IMR-90 (cell line): ENCODE results near the gene NKAIN2. TPM values are rescaled to one million over a fixed set of nuclear protein-coding genes. Genes with fewer than 3 reads are reported as not detected.

Experiments used
- ATAC-seq: fragments of 200-7000 bp; cut with Tn5 transposase; 2 replicates; pipeline ENCODE4 v1.9.1; 2020; ENCODE audit warnings: low read depth, mild to moderate bottlenecking, moderate library complexity
- BruUV-seq: library from RNA; stranded (reverse); fragments of 400-500 nt; replicated peaks from 2 replicates; lab custom pipeline; 2021; lab: Mats Ljungman, UMichigan
- CTCF ChIA-PET: fragments of 300-600 bp; formaldehyde crosslinking; extraction: SDS; loops from one replicate; lab custom pipeline; 2021; ENCODE audit warnings: antibody characterized with exemption; lab: Yijun Ruan, JAX
- POLR2A ChIA-PET: fragments of 300-600 bp; sonication (Branson Sonifier 250); formaldehyde crosslinking; loops from one replicate; lab custom pipeline; 2022; ENCODE audit warnings: antibody characterized with exemption; ENCODE audit not compliant: unreplicated experiment; lab: Charles Lee
- DNase-seq: peaks from one replicate; pipeline ENCODE4 v3.0.0; 2013
- H2AFZ ChIP-seq: replicated peaks from 2 replicates; pipeline ENCODE3; 2013; ENCODE audit warnings: low read length, mild to moderate bottlenecking; ENCODE audit not compliant: poor library complexity
- H2AK5ac ChIP-seq: 2 replicates; pipeline ENCODE4 v1.6.1; 2013; ENCODE audit warnings: low read depth, low read length, inconsistent platforms
- H2AK9ac ChIP-seq: replicated peaks from 2 replicates; pipeline ENCODE3; 2013; ENCODE audit warnings: mild to moderate bottlenecking, low read depth, low read length, moderate library complexity; ENCODE audit not compliant: poor library complexity
- H2BK120ac ChIP-seq: 2 replicates; pipeline ENCODE4 v1.6.1; 2013; ENCODE audit warnings: low read depth, low read length, inconsistent platforms
- H2BK15ac ChIP-seq: 3 replicates; pipeline ENCODE4 v1.6.1; 2013; ENCODE audit warnings: low read depth, low read length, inconsistent platforms
- H2BK20ac ChIP-seq: 2 replicates; pipeline ENCODE4 v1.6.1; 2013; ENCODE audit warnings: low read depth, mild to moderate bottlenecking, inconsistent platforms, low read length, moderate library complexity
- H2BK5ac ChIP-seq: 2 replicates; pipeline ENCODE4 v1.6.1; 2013; ENCODE audit warnings: mild to moderate bottlenecking, low read depth, low read length, inconsistent platforms; ENCODE audit not compliant: poor library complexity, severe bottlenecking
- H3K14ac ChIP-seq: replicated peaks from 2 replicates; pipeline ENCODE4 v1.6.1; 2013; ENCODE audit warnings: low read depth, low read length, inconsistent platforms
- H3K18ac ChIP-seq: 2 replicates; pipeline ENCODE4 v1.6.1; 2013; ENCODE audit warnings: low read depth, low read length, control low read depth
- H3K23ac ChIP-seq: 2 replicates; pipeline ENCODE4 v1.6.1; 2013; ENCODE audit warnings: low read depth, low read length, inconsistent platforms
- H3K27ac ChIP-seq: 2 replicates; pipeline ENCODE4 v1.5.1; 2013; ENCODE audit warnings: mild to moderate bottlenecking, control low read depth, low read length; ENCODE audit not compliant: insufficient read depth
- H3K27me3 ChIP-seq: 2 replicates; pipeline ENCODE4 v1.6.1; 2013; ENCODE audit warnings: low read length; ENCODE audit not compliant: control insufficient read depth, insufficient read depth
- H3K36me3 ChIP-seq: 2 replicates; pipeline ENCODE4 v1.6.1; 2013; ENCODE audit warnings: low read length, mixed read lengths; ENCODE audit not compliant: control insufficient read depth, insufficient read depth
- H3K4ac ChIP-seq: 2 replicates; pipeline ENCODE4 v1.6.1; 2013; ENCODE audit warnings: low read depth, low read length, inconsistent platforms
- H3K4me1 ChIP-seq: 2 replicates; pipeline ENCODE4 v1.6.1; 2013; ENCODE audit warnings: low read length, mixed read lengths; ENCODE audit not compliant: control insufficient read depth, insufficient read depth
- H3K4me2 ChIP-seq: 2 replicates; pipeline ENCODE4 v1.6.1; 2013; ENCODE audit warnings: low read depth, mild to moderate bottlenecking, control low read depth, low read length, moderate library complexity
- H3K4me3 ChIP-seq: 2 replicates; pipeline ENCODE4 v1.5.1; 2013; ENCODE audit warnings: low read depth, mild to moderate bottlenecking, control low read depth, low read length, moderate library complexity; ENCODE audit not compliant: insufficient read depth
- H3K56ac ChIP-seq: 2 replicates; pipeline ENCODE4 v1.6.1; 2013; ENCODE audit warnings: low read length, inconsistent platforms; ENCODE audit not compliant: insufficient read depth; ENCODE audit errors: extremely low read depth
- H3K79me1 ChIP-seq, 2 experiments: 2 replicates each; pipeline ENCODE4 v1.6.1; 2013; ENCODE audit warnings: low read length in 2 of 2, inconsistent platforms in 1 of 2, low read depth in 1 of 2
- H3K9ac ChIP-seq: 2 replicates; pipeline ENCODE4 v1.6.1; 2013; ENCODE audit warnings: low read depth, low read length, control low read depth
- H3K9me1 ChIP-seq: 2 replicates; pipeline ENCODE4 v1.6.1; 2013; ENCODE audit warnings: low read length, inconsistent platforms; ENCODE audit not compliant: insufficient read depth
- H3K9me3 ChIP-seq: 2 replicates; pipeline ENCODE4 v1.6.1; 2013; ENCODE audit warnings: low read length; ENCODE audit not compliant: control insufficient read depth, insufficient read depth
- H4K20me1 ChIP-seq: 2 replicates; pipeline ENCODE4 v1.6.1; 2013; ENCODE audit warnings: low read length, inconsistent platforms; ENCODE audit not compliant: insufficient read depth
- H4K5ac ChIP-seq: 2 replicates; pipeline ENCODE4 v1.6.1; 2013; ENCODE audit warnings: mild to moderate bottlenecking, low read depth, low read length, control low read depth
- H4K8ac ChIP-seq, 2 experiments: 2 replicates each; pipeline ENCODE4 v1.6.1; 2013; ENCODE audit warnings: low read depth in 2 of 2, low read length in 2 of 2, control low read depth in 1 of 2, inconsistent platforms in 1 of 2
- H4K91ac ChIP-seq: 2 replicates; pipeline ENCODE4 v1.6.1; 2013; ENCODE audit warnings: low read depth, low read length, inconsistent platforms; ENCODE audit not compliant: insufficient read depth
- BHLHE40 ChIP-seq: fragments of 150-350 bp; IDR thresholded peaks from 2 replicates; pipeline ENCODE4 v1.6.1; 2016; ENCODE audit warnings: mild to moderate bottlenecking, low read depth, low read length
- CEBPB ChIP-seq: IDR thresholded peaks from 2 replicates; pipeline ENCODE4 v1.6.1; 2012; ENCODE audit warnings: low read depth, low read length, improper control_type of control experiment
- FOS ChIP-seq: fragments of 150-350 bp; IDR thresholded peaks from 2 replicates; pipeline ENCODE4 v1.6.1; 2016; ENCODE audit warnings: low read depth, low read length
- MAFK ChIP-seq: IDR thresholded peaks from 2 replicates; pipeline ENCODE4 v1.6.1; 2012; ENCODE audit warnings: low read depth, low read length, improper control_type of control experiment
- MXI1 ChIP-seq: IDR thresholded peaks from 2 replicates; pipeline ENCODE4 v1.6.1; 2012; ENCODE audit warnings: low read depth, mild to moderate bottlenecking, low read length, moderate library complexity, borderline replicate concordance
- NFE2L2 ChIP-seq: fragments of 150-350 bp; IDR thresholded peaks from 2 replicates; pipeline ENCODE4 v1.6.1; 2016; ENCODE audit warnings: low read depth, mild to moderate bottlenecking, low read length
- POLR2A ChIP-seq: IDR thresholded peaks from 2 replicates; pipeline ENCODE4 v1.6.1; 2012; ENCODE audit warnings: mild to moderate bottlenecking, low read depth, low read length
- RAD21 ChIP-seq: IDR thresholded peaks from 2 replicates; pipeline ENCODE4 v1.6.1; 2012; ENCODE audit warnings: low read length, improper control_type of control experiment
- WGBS, 2 experiments: methylation state at CpG; one replicate each; pipeline versions ENCODE4 v1.1.5 to v1.1.7; 2013; ENCODE audit warnings: missing lambda C conversion rate in 2 of 2; ENCODE audit not compliant: insufficient read length in 1 of 2; ENCODE audit errors: extremely low coverage in 2 of 2; 5-methylcytosine and 5-hydroxymethylcytosine counted together
- dilution Hi-C: fragments of 300-500 bp; cut with HindIII; formaldehyde crosslinking; loops from one replicate; pipeline ENCODE4 v1.14.3; 2018; ENCODE audit warnings: low sequenced_read_pairs; ENCODE audit not compliant: unreplicated experiment
- in situ Hi-C: fragments of 300-500 bp; cut with MboI; formaldehyde crosslinking; loops from 3 replicates; pipeline ENCODE4 v1.14.3; 2019; ENCODE audit warnings: low sequenced_read_pairs, inconsistent platforms, mixed read lengths
- intact Hi-C: fragments of 100-400 bp; cut with micrococcal nuclease; formaldehyde crosslinking; loops from 2 replicates; pipeline ENCODE4 v1.10.0; 2022
- polyA plus RNA-seq, 3 experiments: library from polyadenylated mRNA; depleted of rRNA; stranded (reverse); fragments of >200 nt; gene quantifications; 2 replicates each; pipeline ENCODE4 v1.2.3, GENCODE V29; 2012; ENCODE audit warnings: low replicate concordance in 1 of 3
- total RNA-seq: library from RNA; depleted of rRNA; stranded (reverse); fragments of >200 nt; gene quantifications from 2 replicates; pipeline ENCODE4 v1.2.3, GENCODE V29; 2012
- TF ChIP-seq, protein P1 (sequence below): conservative IDR thresholded peaks from 2 replicates; pipeline ENCODE4 v1.5.1; 2012; ENCODE audit warnings: mild to moderate bottlenecking, low read depth, low read length, improper control_type of control experiment
- TF ChIP-seq, protein P2 (sequence below): fragments of 150-350 bp; IDR thresholded peaks from 2 replicates; pipeline ENCODE4 v1.6.1; 2017; ENCODE audit warnings: mild to moderate bottlenecking, antibody characterized with exemption, low read length, low read depth

Gene NKAIN2
- total and polyA plus RNA-seq, 2 of the 4 experiments (the other 2 are of a cell fraction), result not detected

DNA sequence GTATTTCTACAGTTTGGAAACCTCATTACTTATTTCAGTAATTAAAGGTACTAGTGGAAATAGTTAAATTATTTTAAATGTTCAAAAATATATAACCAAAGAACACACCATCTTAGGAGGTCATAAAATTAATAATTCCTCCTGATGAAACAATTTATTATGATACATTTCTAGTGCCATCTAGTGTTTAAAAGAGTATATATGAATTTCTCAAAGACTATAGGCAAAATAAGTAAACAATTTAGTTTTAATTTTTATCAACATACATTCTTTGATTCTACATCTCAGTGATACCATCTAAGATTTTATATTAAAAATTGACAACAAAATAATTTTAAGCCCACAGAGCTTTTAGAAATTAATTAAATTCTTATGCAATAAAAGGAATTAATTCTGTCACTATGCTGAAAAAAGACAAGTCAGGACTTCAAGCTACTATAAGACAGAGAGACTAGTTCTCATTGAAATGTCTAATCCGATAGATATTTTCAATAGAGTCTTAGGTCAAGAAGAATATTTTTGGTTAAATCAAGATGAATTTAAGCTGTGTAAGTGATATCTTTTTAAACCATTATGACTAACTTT lies 1050.8 kb downstream of the NKAIN2 start:
- Histone ChIP-seq H3K56ac (no peak overlapping the region), H4K5ac (no peak overlapping the region), H3K27me3 (no peaks in the 10 kb centered on the region), H3K23ac (no peak overlapping the region), H4K8ac (no peak overlapping the region), H2AFZ (no peak overlapping the region), H3K36me3 (no peaks in the 10 kb centered on the region), H3K9me1 (no peaks in the 10 kb centered on the region), H3K9me3 (no peaks in the 10 kb centered on the region), H3K4me1 (peaks cover 3% of the 10 kb centered on the region), H2BK5ac (no peak overlapping the region), H4K91ac (no peak overlapping the region), H4K20me1 (no peaks in the 10 kb centered on the region), H3K4ac (no peak overlapping the region), H2AK5ac (no peak overlapping the region), H3K4me3 (no peak overlapping the region), H3K9ac (no peak overlapping the region), H3K4me2 (no peak overlapping the region), H2BK20ac (no peak overlapping the region), H2BK120ac (no peak overlapping the region), H3K14ac (no peak overlapping the region), H2AK9ac (no peak overlapping the region), H2BK15ac (no peak overlapping the region), H3K27ac (no peak overlapping the region), H3K18ac (no peak overlapping the region), H3K79me1 (no peaks in the 10 kb centered on the region)
- intact Hi-C loops, result loop anchor here (1.0 kb wide), 1 partner anchor 1052 kb away; no protein-coding TSS in a partner anchor
- no TSS peak for BruUV-seq
- TF ChIP-seq MXI1, result no peak
- no peak for TF ChIP-seq FOS
- TF ChIP-seq POLR2A, result no peak
- TF ChIP-seq, protein P1, sequence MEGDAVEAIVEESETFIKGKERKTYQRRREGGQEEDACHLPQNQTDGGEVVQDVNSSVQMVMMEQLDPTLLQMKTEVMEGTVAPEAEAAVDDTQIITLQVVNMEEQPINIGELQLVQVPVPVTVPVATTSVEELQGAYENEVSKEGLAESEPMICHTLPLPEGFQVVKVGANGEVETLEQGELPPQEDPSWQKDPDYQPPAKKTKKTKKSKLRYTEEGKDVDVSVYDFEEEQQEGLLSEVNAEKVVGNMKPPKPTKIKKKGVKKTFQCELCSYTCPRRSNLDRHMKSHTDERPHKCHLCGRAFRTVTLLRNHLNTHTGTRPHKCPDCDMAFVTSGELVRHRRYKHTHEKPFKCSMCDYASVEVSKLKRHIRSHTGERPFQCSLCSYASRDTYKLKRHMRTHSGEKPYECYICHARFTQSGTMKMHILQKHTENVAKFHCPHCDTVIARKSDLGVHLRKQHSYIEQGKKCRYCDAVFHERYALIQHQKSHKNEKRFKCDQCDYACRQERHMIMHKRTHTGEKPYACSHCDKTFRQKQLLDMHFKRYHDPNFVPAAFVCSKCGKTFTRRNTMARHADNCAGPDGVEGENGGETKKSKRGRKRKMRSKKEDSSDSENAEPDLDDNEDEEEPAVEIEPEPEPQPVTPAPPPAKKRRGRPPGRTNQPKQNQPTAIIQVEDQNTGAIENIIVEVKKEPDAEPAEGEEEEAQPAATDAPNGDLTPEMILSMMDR, result peak; percentile 31; the same call in 1 of the 2 replicates
- no peak for TF ChIP-seq MAFK
- no peak for TF ChIP-seq CEBPB
- 0 out of 2 replicates have a peak, but pooled peaks have one; percentile 15 for TF ChIP-seq RAD21
- no peak for TF ChIP-seq BHLHE40
- TF ChIP-seq NFE2L2, result no peak
- TF ChIP-seq, protein P2, sequence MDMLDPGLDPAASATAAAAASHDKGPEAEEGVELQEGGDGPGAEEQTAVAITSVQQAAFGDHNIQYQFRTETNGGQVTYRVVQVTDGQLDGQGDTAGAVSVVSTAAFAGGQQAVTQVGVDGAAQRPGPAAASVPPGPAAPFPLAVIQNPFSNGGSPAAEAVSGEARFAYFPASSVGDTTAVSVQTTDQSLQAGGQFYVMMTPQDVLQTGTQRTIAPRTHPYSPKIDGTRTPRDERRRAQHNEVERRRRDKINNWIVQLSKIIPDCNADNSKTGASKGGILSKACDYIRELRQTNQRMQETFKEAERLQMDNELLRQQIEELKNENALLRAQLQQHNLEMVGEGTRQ, result no peak
- ChIA-PET POLR2A (no interaction called here), CTCF (interaction anchor here (0.9 to 1.3 kb wide), 2 partner anchors 435 to 1052 kb away, joined by 3 to 7 read pairs; no protein-coding TSS in a partner anchor)
- in situ Hi-C loops, result no loop called here
- dilution Hi-C loops, result no loop called here
- ATAC-seq (no peak), DNase-seq (no peak)
- WGBS, 2 experiments, result no CpG with 5 or more reads among the region's 1 CpG
